Measurements from ENCODE around the gene WWOX.

Gene WWOX

GRCh38 chr16:78425891-78426510, 326.5 kb downstream of the WWOX start:
- Histone ChIP-seq H3K27me3 (ENCODE audit: insufficient read depth, low read length) (no peaks in the 10 kb centered on the region), H2AFZ (ENCODE audit: low read depth, low read length) (no peak overlapping the region), H3K4me1 (ENCODE audit: insufficient read depth, low read length) (peaks cover 7% of the 10 kb centered on the region), H3K36me3 (ENCODE audit: insufficient read depth, low read length) (no peaks in the 10 kb centered on the region), H3K4me3 (ENCODE audit: low read length) (no peak overlapping the region), H3K9me3 (ENCODE audit: low read length) (no peaks in the 10 kb centered on the region)

GRCh38 chr16:78428193-78428592, 328.7 kb downstream of the WWOX start:
- Histone ChIP-seq H3K27me3 (ENCODE audit: insufficient read depth, low read length) (no peaks in the 10 kb centered on the region), H3K9me3 (ENCODE audit: low read length) (no peaks in the 10 kb centered on the region), H3K36me3 (ENCODE audit: insufficient read depth, low read length) (no peaks in the 10 kb centered on the region), H2AFZ (ENCODE audit: low read depth, low read length) (no peak overlapping the region), H3K4me3 (ENCODE audit: low read length) (no peak overlapping the region), H3K4me1 (ENCODE audit: insufficient read depth, low read length) (no peaks in the 10 kb centered on the region)

GRCh38 chr16:78430281-78430680, 330.8 kb downstream of the WWOX start:
- Histone ChIP-seq H3K9me3 (ENCODE audit: low read length) (no peaks in the 10 kb centered on the region), H3K4me3 (ENCODE audit: low read length) (no peak overlapping the region), H3K36me3 (ENCODE audit: insufficient read depth, low read length) (no peaks in the 10 kb centered on the region), H2AFZ (ENCODE audit: low read depth, low read length) (no peak overlapping the region), H3K4me1 (ENCODE audit: insufficient read depth, low read length) (no peaks in the 10 kb centered on the region), H3K27me3 (ENCODE audit: insufficient read depth, low read length) (no peaks in the 10 kb centered on the region)

GRCh38 chr16:78431004-78431670, 331.7 kb downstream of the WWOX start:
- H3K9me3 ChIP-seq (ENCODE audit: low read length) = no peaks in the 10 kb centered on the region
- no peaks in the 10 kb centered on the region for H3K4me1 ChIP-seq (ENCODE audit: insufficient read depth, low read length)
- H3K27me3 ChIP-seq (ENCODE audit: insufficient read depth, low read length) = no peaks in the 10 kb centered on the region
- no peak overlapping the region for H2AFZ ChIP-seq (ENCODE audit: low read depth, low read length)
- no peaks in the 10 kb centered on the region for H3K36me3 ChIP-seq (ENCODE audit: insufficient read depth, low read length)
- no peak overlapping the region for H3K4me3 ChIP-seq (ENCODE audit: low read length)

GRCh38 chr16:78431701-78432100, 332.2 kb downstream of the WWOX start:
- no peak overlapping the region for H2AFZ ChIP-seq (ENCODE audit: low read depth, low read length)
- no peaks in the 10 kb centered on the region for H3K27me3 ChIP-seq (ENCODE audit: insufficient read depth, low read length)
- no peak overlapping the region for H3K4me3 ChIP-seq (ENCODE audit: low read length)
- no peaks in the 10 kb centered on the region for H3K36me3 ChIP-seq (ENCODE audit: insufficient read depth, low read length)
- H3K4me1 ChIP-seq (ENCODE audit: insufficient read depth, low read length) = no peaks in the 10 kb centered on the region
- no peaks in the 10 kb centered on the region for H3K9me3 ChIP-seq (ENCODE audit: low read length)

- Histone ChIP-seq H3K4me3 (ENCODE audit: low read length) (no peak overlapping the region), H3K9me3 (ENCODE audit: low read length) (no peaks in the 10 kb centered on the region), H3K36me3 (ENCODE audit: insufficient read depth, low read length) (no peaks in the 10 kb centered on the region), H3K4me1 (ENCODE audit: insufficient read depth, low read length) (no peaks in the 10 kb centered on the region), H3K27me3 (ENCODE audit: insufficient read depth, low read length) (no peaks in the 10 kb centered on the region), H2AFZ (ENCODE audit: low read depth, low read length) (no peak overlapping the region)
Observed at GRCh38 chr16:78432451-78432850, 333.0 kb downstream of the WWOX start.

GRCh38 chr16:78433116-78433515, 333.7 kb downstream of the WWOX start:
- Histone ChIP-seq H3K27me3 (ENCODE audit: insufficient read depth, low read length) (no peaks in the 10 kb centered on the region), H3K36me3 (ENCODE audit: insufficient read depth, low read length) (no peaks in the 10 kb centered on the region)

GRCh38 chr16:78434401-78434800, 334.9 kb downstream of the WWOX start:
- Histone ChIP-seq H3K36me3 (ENCODE audit: insufficient read depth, low read length) (no peaks in the 10 kb centered on the region), H3K4me3 (ENCODE audit: low read length) (no peak overlapping the region)

More at GRCh38 chr16:78433116-78433515, 333.7 kb downstream of the WWOX start:
- Histone ChIP-seq H2AFZ (ENCODE audit: low read depth, low read length) (no peak overlapping the region), H3K4me1 (ENCODE audit: insufficient read depth, low read length) (no peaks in the 10 kb centered on the region), H3K4me3 (ENCODE audit: low read length) (no peak overlapping the region), H3K9me3 (ENCODE audit: low read length) (no peaks in the 10 kb centered on the region)

GRCh38 chr16:78435260-78435659, 335.8 kb downstream of the WWOX start:
- Histone ChIP-seq H3K4me1 (ENCODE audit: insufficient read depth, low read length) (no peaks in the 10 kb centered on the region), H3K36me3 (ENCODE audit: insufficient read depth, low read length) (no peaks in the 10 kb centered on the region), H2AFZ (ENCODE audit: low read depth, low read length) (no peak overlapping the region), H3K4me3 (ENCODE audit: low read length) (no peak overlapping the region), H3K27me3 (ENCODE audit: insufficient read depth, low read length) (no peaks in the 10 kb centered on the region), H3K9me3 (ENCODE audit: low read length) (no peaks in the 10 kb centered on the region)

More at GRCh38 chr16:78434401-78434800, 334.9 kb downstream of the WWOX start:
- Histone ChIP-seq H3K4me1 (ENCODE audit: insufficient read depth, low read length) (no peaks in the 10 kb centered on the region), H3K27me3 (ENCODE audit: insufficient read depth, low read length) (no peaks in the 10 kb centered on the region), H3K9me3 (ENCODE audit: low read length) (no peaks in the 10 kb centered on the region), H2AFZ (ENCODE audit: low read depth, low read length) (no peak overlapping the region)

GRCh38 chr16:78436023-78436422, 336.6 kb downstream of the WWOX start:
- Histone ChIP-seq H2AFZ (ENCODE audit: low read depth, low read length) (no peak overlapping the region), H3K9me3 (ENCODE audit: low read length) (no peaks in the 10 kb centered on the region), H3K27me3 (ENCODE audit: insufficient read depth, low read length) (no peaks in the 10 kb centered on the region), H3K36me3 (ENCODE audit: insufficient read depth, low read length) (no peaks in the 10 kb centered on the region), H3K4me3 (ENCODE audit: low read length) (no peak overlapping the region), H3K4me1 (ENCODE audit: insufficient read depth, low read length) (no peaks in the 10 kb centered on the region)

- no peaks in the 10 kb centered on the region for H3K27me3 ChIP-seq (ENCODE audit: insufficient read depth, low read length)
- no peaks in the 10 kb centered on the region for H3K4me1 ChIP-seq (ENCODE audit: insufficient read depth, low read length)
- H3K4me3 ChIP-seq (ENCODE audit: low read length) = no peak overlapping the region
- H3K9me3 ChIP-seq (ENCODE audit: low read length) = no peaks in the 10 kb centered on the region
- no peaks in the 10 kb centered on the region for H3K36me3 ChIP-seq (ENCODE audit: insufficient read depth, low read length)
- H2AFZ ChIP-seq (ENCODE audit: low read depth, low read length) = no peak overlapping the region
Observed at GRCh38 chr16:78436846-78437245, 337.4 kb downstream of the WWOX start.

GRCh38 chr16:78437352-78437968, 338.0 kb downstream of the WWOX start:
- Histone ChIP-seq H3K4me3 (ENCODE audit: low read length) (no peak overlapping the region), H3K27me3 (ENCODE audit: insufficient read depth, low read length) (no peaks in the 10 kb centered on the region), H2AFZ (ENCODE audit: low read depth, low read length) (no peak overlapping the region), H3K36me3 (ENCODE audit: insufficient read depth, low read length) (no peaks in the 10 kb centered on the region), H3K9me3 (ENCODE audit: low read length) (no peaks in the 10 kb centered on the region), H3K4me1 (ENCODE audit: insufficient read depth, low read length) (no peaks in the 10 kb centered on the region)

- Histone ChIP-seq H3K9me3 (ENCODE audit: low read length) (no peaks in the 10 kb centered on the region), H3K27me3 (ENCODE audit: insufficient read depth, low read length) (no peaks in the 10 kb centered on the region), H3K36me3 (ENCODE audit: insufficient read depth, low read length) (no peaks in the 10 kb centered on the region), H2AFZ (ENCODE audit: low read depth, low read length) (no peak overlapping the region), H3K4me1 (ENCODE audit: insufficient read depth, low read length) (no peaks in the 10 kb centered on the region), H3K4me3 (ENCODE audit: low read length) (no peak overlapping the region)
Observed at GRCh38 chr16:78438219-78438618, 338.8 kb downstream of the WWOX start.
